ENCODE results near the gene AFAP1L2.

AFAP1L2 gene

GRCh38 chr10:114283535-114284234 is 120.6 kb downstream of the AFAP1L2 start:
- no peak for TF ChIP-seq CTCF (conservative IDR thresholded peaks at IDR 0.05; ENCODE audit: low read length)
- no peak overlapping the region for H3K4me3 ChIP-seq (ENCODE audit: low read length)
- no peak for DNase-seq (ENCODE audit: low read depth)

DNA sequence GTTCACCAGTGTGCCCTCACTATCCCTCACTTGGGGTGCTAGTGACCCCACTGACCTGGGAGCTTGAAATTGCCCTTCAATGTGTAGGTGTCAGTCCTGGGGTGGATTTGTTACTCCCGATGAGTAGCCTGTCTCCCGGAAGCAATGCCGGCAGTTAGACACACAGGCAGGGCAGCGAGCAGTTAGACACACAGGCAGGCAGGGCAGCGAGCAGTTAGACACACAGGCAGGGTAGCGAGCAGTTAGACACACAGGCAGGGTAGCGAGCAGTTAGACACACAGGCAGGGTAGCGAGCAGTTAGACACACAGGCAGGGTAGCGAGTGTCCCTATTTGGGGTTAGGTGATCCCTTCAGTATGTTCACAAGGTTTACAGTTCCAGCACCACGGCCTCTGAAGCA is 121.2 kb downstream of the AFAP1L2 start:
- no peak for TF ChIP-seq CTCF (conservative IDR thresholded peaks at IDR 0.05; ENCODE audit: low read length)
- DNase-seq (ENCODE audit: low read depth) = no peak
- H3K4me3 ChIP-seq (ENCODE audit: low read length) = no peak overlapping the region

DNA sequence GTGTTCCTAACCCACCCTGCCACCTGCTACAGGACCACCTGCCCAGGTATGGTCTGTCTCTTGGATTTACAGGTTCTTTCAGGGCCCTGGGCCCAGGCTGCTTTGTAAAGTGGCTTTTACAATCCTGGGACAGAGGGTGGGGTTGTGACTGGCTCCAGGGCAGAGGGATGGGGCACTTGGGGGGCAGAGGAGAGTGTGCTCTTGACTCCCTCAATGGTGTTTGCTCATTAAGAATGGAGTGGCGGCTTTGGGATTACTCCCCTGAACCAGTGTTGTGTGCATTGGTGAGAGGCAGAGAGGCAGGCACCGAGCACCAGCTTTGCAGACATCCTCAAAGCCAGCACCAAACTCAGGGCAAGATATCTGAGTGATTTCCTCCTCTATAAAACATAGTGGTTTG is 121.8 kb downstream of the AFAP1L2 start:
- H3K4me3 ChIP-seq (ENCODE audit: low read length) = no peak overlapping the region
- TF ChIP-seq CTCF (conservative IDR thresholded peaks at IDR 0.05; ENCODE audit: low read length) = no peak
- DNase-seq (ENCODE audit: low read depth) = no peak

DNA sequence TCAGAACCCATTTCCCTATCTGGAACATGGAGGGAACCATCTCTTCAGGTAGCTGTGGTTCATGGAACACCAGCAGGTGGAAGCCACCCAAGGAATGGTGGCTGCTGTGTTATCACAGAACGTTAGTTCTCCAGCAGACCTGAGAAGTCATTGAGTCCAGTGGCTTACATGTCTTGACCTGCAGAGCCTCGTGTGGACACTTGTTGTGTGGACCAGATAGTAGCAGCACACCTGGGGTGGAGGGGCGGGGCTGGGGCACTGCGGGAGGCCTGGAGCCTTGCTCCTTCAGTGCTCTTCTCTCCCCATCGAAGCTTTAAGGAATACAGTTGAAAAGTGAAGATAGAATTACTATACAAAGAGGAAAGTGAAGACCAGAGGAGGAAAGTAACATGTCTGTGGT is 122.8 kb downstream of the AFAP1L2 start:
- no peak for DNase-seq (ENCODE audit: low read depth)
- no peak for TF ChIP-seq CTCF (conservative IDR thresholded peaks at IDR 0.05; ENCODE audit: low read length)

GRCh38 chr10:114281006-114281405 is 123.3 kb downstream of the AFAP1L2 start:
- DNase-seq (ENCODE audit: low read depth) = no peak
- no peak for TF ChIP-seq CTCF (conservative IDR thresholded peaks at IDR 0.05; ENCODE audit: low read length)
- no peak overlapping the region for H3K4me3 ChIP-seq (ENCODE audit: low read length)

More for the DNA sequence above, 122.8 kb downstream of the AFAP1L2 start:
- H3K4me3 ChIP-seq (ENCODE audit: low read length) = no peak overlapping the region

DNA sequence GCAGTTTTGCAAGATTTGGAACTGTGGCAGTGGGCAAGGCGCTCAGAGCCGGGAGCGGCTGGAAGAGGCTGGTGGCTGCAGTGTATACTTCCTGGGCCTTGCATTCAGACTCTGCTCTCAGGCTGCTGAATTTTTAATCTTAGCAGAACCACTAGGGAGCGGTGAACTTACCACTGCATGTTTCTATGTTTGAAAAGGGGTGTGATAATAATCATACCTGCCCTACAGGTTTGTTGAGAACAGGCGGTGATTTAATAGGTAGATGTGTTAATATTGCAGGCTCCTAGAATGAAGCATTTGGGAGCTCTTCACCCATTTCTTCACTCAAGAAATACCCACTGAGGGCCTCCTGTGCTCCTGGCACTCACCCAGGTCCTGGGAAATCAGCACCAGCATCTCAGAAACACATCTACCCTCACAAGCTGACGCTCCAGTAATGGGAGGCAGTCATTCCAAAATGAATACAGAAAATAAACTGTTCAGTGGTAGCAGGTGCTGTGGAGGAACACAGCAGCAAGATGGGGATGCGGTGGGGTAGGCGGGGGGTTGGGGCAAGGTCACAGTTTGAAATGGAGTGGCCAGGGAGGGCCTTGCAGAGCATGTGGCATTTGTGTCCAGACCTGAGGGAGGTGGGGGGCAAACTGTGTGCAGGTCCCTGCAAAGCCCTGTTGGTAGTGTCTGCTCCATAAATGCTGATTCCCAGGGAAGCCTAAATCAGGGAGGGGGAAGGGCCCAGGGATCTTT is 124.2 kb downstream of the AFAP1L2 start:
- H3K4me3 ChIP-seq (ENCODE audit: low read length) = no peak overlapping the region
- no peak for TF ChIP-seq CTCF (conservative IDR thresholded peaks at IDR 0.05; ENCODE audit: low read length)
- DNase-seq (ENCODE audit: low read depth) = no peak

DNA sequence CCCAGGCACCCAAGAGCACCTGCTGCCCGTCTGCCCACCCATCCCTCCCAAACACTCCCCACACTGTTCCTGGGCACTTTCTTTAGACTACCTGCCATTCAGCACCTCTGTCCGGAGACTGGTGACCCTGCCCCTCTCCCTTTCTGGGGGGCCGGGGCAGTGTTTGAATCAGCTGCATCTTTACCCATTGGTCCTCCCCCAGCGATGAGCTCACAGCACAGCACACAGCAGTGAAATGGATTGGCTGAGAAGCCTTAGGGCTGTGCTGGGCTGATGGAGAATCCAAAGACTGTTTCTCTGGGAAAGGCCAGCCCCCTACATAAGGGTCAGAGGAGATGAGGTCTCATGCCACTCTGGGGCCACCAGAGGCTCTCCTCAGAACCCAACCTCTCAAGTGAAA is 125.0 kb downstream of the AFAP1L2 start:
- H3K4me3 ChIP-seq (ENCODE audit: low read length) = no peak overlapping the region
- DNase-seq (ENCODE audit: low read depth) = no peak
- no peak for TF ChIP-seq CTCF (conservative IDR thresholded peaks at IDR 0.05; ENCODE audit: low read length)

Data from AG10803 (cell line).